Fibroblast of pulmonary artery (primary cell): ENCODE measurements around the gene ITGA2B.
A peak's percentile ranks its signal among the peaks of the same experiment; 100 is the strongest.

Experiments used
- DNase-seq: peaks from one replicate; pipeline ENCODE4 v3.0.0-alpha.2; 2010; ENCODE audit warnings: low read depth
- H3K4me3 ChIP-seq: replicated peaks from 2 replicates; pipeline ENCODE4 v1.5.1; 2011; ENCODE audit warnings: low read depth, mild to moderate bottlenecking, control low read depth, low read length, moderate library complexity
- CTCF ChIP-seq: IDR thresholded peaks from 2 replicates; pipeline ENCODE4 v1.5.1; 2011; ENCODE audit warnings: mild to moderate bottlenecking, control low read depth, low read length, inconsistent platforms; ENCODE audit errors: missing control alignments

Gene ITGA2B

GRCh38 chr17:44417553-44417952 is 28.1 kb upstream of the ITGA2B start:
- DNase-seq: peak; percentile 81
- no peak for TF ChIP-seq CTCF
- H3K4me3 ChIP-seq: no peak overlapping the region

- H3K4me3 ChIP-seq: no peak overlapping the region
- TF ChIP-seq CTCF: no peak
- DNase-seq: no peak
These were observed 27.3 kb upstream of the ITGA2B start for GRCh38 chr17:44416558-44417289.

GRCh38 chr17:44414394-44415155 is 25.1 kb upstream of the ITGA2B start:
- DNase-seq: no peak
- no peak overlapping the region for H3K4me3 ChIP-seq
- TF ChIP-seq CTCF: no peak

- H3K4me3 ChIP-seq: no peak overlapping the region
- DNase-seq: no peak
- no peak for TF ChIP-seq CTCF
These were observed 20.0 kb upstream of the ITGA2B start for GRCh38 chr17:44409309-44410028.

GRCh38 chr17:44408786-44409185 is 19.3 kb upstream of the ITGA2B start:
- no peak for DNase-seq
- no peak overlapping the region for H3K4me3 ChIP-seq
- no peak for TF ChIP-seq CTCF

GRCh38 chr17:44402564-44403172 is 13.2 kb upstream of the ITGA2B start:
- no peak for DNase-seq

More at GRCh38 chr17:44402564-44403172, 13.2 kb upstream of the ITGA2B start:
- TF ChIP-seq CTCF: no peak
- no peak overlapping the region for H3K4me3 ChIP-seq
